KG1 (cell line): ENCODE data around the gene TIPIN.

Experiments used
- DNase-seq: peaks from one replicate; lab custom pipeline; 2025; lab: John Stamatoyannopoulos, UW

TIPIN gene

GRCh38 chr15:66302489-66303278 is 53.8 kb downstream of the TIPIN start:
- no peak for DNase-seq

GRCh38 chr15:66298803-66299251 is 57.7 kb downstream of the TIPIN start:
- DNase-seq, result no peak

- no peak for DNase-seq
These were observed 60.3 kb downstream of the TIPIN start for GRCh38 chr15:66296186-66296585.

GRCh38 chr15:66294932-66295235 is 61.6 kb downstream of the TIPIN start:
- no peak for DNase-seq

- DNase-seq, result peak; percentile 81
These were observed 62.1 kb downstream of the TIPIN start for GRCh38 chr15:66294157-66294931.

- DNase-seq, result peak; percentile 81
These were observed 62.9 kb downstream of the TIPIN start, which contains the start of gene DIS3L for GRCh38 chr15:66293419-66294156. Gene DIS3L, plus strand, starts transcription at chr15:66293568. Its CDS starts 29 bp downstream, at chr15:66293597.

- DNase-seq, result no peak
These were observed 63.7 kb downstream of the TIPIN start for GRCh38 chr15:66292571-66293418.

- no peak for DNase-seq
These were observed 64.5 kb downstream of the TIPIN start for GRCh38 chr15:66291816-66292570.

- DNase-seq, result no peak
These were observed 66.0 kb downstream of the TIPIN start for GRCh38 chr15:66290518-66290917.

GRCh38 chr15:66290007-66290406 is 66.5 kb downstream of the TIPIN start:
- no peak for DNase-seq

- DNase-seq, result no peak
These were observed 67.8 kb downstream of the TIPIN start for GRCh38 chr15:66288551-66289185.

- DNase-seq, result no peak
These were observed 68.4 kb downstream of the TIPIN start for GRCh38 chr15:66288093-66288492.

GRCh38 chr15:66287461-66288057 is 68.9 kb downstream of the TIPIN start:
- DNase-seq, result no peak
